Liver (tissue), 9 donors: ENCODE measurements around the gene HSD17B11. TPM values are rescaled to one million over a fixed set of nuclear protein-coding genes. Genes with fewer than 3 reads are reported as not detected.

Source experiments
- DNase-seq: peaks from one replicate; pipeline ENCODE4 v3.0.0-alpha.2; 2017; ENCODE audit warnings: low spot score
- H3K27ac ChIP-seq, 2 donors: one replicate each; pipeline ENCODE4 v1.7.0; 2013; ENCODE audit warnings: inconsistent platforms in 2 of 2, low read length in 2 of 2, control low read depth in 1 of 2, low read depth in 1 of 2, mild to moderate bottlenecking in 1 of 2
- H3K27me3 ChIP-seq, 4 donors: one replicate each; pipeline versions ENCODE4 v1.6.1 to v1.7.0; 2013; ENCODE audit warnings: low read length in 3 of 4, inconsistent platforms in 1 of 4, mild to moderate bottlenecking in 1 of 4, moderate library complexity in 1 of 4; ENCODE audit not compliant: control insufficient read depth in 4 of 4, insufficient read depth in 4 of 4
- H3K36me3 ChIP-seq, 4 donors: one replicate each; pipeline versions ENCODE4 v1.6.1 to v1.7.0; 2013; ENCODE audit warnings: low read length in 3 of 4, mild to moderate bottlenecking in 3 of 4, low read depth in 1 of 4, moderate library complexity in 1 of 4; ENCODE audit not compliant: control insufficient read depth in 4 of 4, insufficient read depth in 3 of 4
- H3K4me1 ChIP-seq, 4 donors: one replicate each; pipeline versions ENCODE4 v1.6.1 to v1.7.0; 2013; ENCODE audit warnings: low read length in 3 of 4, mild to moderate bottlenecking in 3 of 4, moderate library complexity in 1 of 4; ENCODE audit not compliant: control insufficient read depth in 4 of 4, insufficient read depth in 4 of 4
- H3K4me3 ChIP-seq, 3 donors: one replicate each; pipeline versions ENCODE4 v1.6.1 to v1.7.0; 2013; ENCODE audit warnings: low read length in 3 of 3, control low read depth in 1 of 3, low read depth in 1 of 3, mild to moderate bottlenecking in 1 of 3
- H3K9ac ChIP-seq, 2 donors: one replicate each; pipeline ENCODE4 v1.7.0; 2013; ENCODE audit warnings: low read length in 2 of 2, mild to moderate bottlenecking in 2 of 2, moderate library complexity in 2 of 2, control low read depth in 1 of 2, low read depth in 1 of 2
- H3K9me3 ChIP-seq, 4 donors: one replicate each; pipeline versions ENCODE4 v1.6.1 to v1.7.0; 2013; ENCODE audit warnings: low read length in 3 of 4; ENCODE audit not compliant: control insufficient read depth in 4 of 4
- CTCF ChIP-seq: fragments of 150-350 bp; IDR thresholded peaks from 2 replicates; pipeline ENCODE4 v1.5.1; 2017; ENCODE audit warnings: improper control_type of control experiment, low read depth, low read length; ENCODE audit not compliant: missing input control
- EGR1 ChIP-seq, 2 donors: IDR thresholded peaks; 2 replicates each; pipeline ENCODE4 v1.6.1; 2016 to 2018; ENCODE audit warnings: antibody characterized with exemption in 2 of 2, low read depth in 2 of 2
- FOXA1 ChIP-seq: IDR thresholded peaks from 2 replicates; pipeline ENCODE4 v1.6.1; 2016; ENCODE audit warnings: antibody characterized with exemption
- GABPA ChIP-seq, 2 donors: IDR thresholded peaks in 1 of 2; conservative IDR thresholded peaks in 1 of 2; 2 replicates each; pipeline ENCODE4 v1.6.1; 2016; ENCODE audit warnings: antibody characterized with exemption in 2 of 2, mild to moderate bottlenecking in 1 of 2, moderate library complexity in 1 of 2
- HNF4A ChIP-seq, 2 donors: conservative IDR thresholded peaks; 2 replicates each; pipeline ENCODE4 v1.6.1; 2016; ENCODE audit warnings: antibody characterized with exemption in 2 of 2, mild to moderate bottlenecking in 2 of 2
- HNF4G ChIP-seq: IDR thresholded peaks from 2 replicates; pipeline ENCODE4 v1.6.1; 2016; ENCODE audit warnings: antibody characterized with exemption
- JUND ChIP-seq, 2 donors: IDR thresholded peaks; 2 replicates each; pipeline ENCODE4 v1.6.1; 2016; ENCODE audit warnings: antibody characterized with exemption in 2 of 2
- RAD21 ChIP-seq, 2 donors: IDR thresholded peaks; 2 replicates each; pipeline ENCODE4 v1.6.1; 2016; ENCODE audit warnings: antibody characterized with exemption in 2 of 2, mild to moderate bottlenecking in 2 of 2
- RXRA ChIP-seq, 2 donors: IDR thresholded peaks; 2 replicates each; pipeline ENCODE4 v1.6.1; 2017 to 2018; ENCODE audit warnings: antibody characterized with exemption in 2 of 2, mild to moderate bottlenecking in 1 of 2
- SP1 ChIP-seq: IDR thresholded peaks from 2 replicates; pipeline ENCODE4 v1.6.1; 2018; ENCODE audit warnings: antibody characterized with exemption, mild to moderate bottlenecking
- WGBS: extraction: QIAGEN DNeasy Blood & Tissue Kit; methylation state at CpG from one replicate; pipeline ENCODE4 v1.1.7; 2013; 5-methylcytosine and 5-hydroxymethylcytosine counted together
- polyA plus RNA-seq, 2 donors: library from polyadenylated mRNA; stranded (reverse) in 1 of 2; unstranded in 1 of 2; fragments of 200-250 nt in 1 of 2; fragments of >200 nt in 1 of 2; fragmentation: Nextera tagmentation in 1 of 2; extraction: Ambion mirVana in 1 of 2; gene quantifications; one replicate each; pipeline versions ENCODE4 v1.2.1 to v1.2.3, GENCODE V29; 2013 to 2015
- total RNA-seq, 2 donors: library from RNA; depleted of rRNA; stranded (reverse); fragments of >200 nt; gene quantifications; one replicate each; pipeline ENCODE4 v1.2.3, GENCODE V29; 2014
- TF ChIP-seq, protein P1 (sequence below): IDR thresholded peaks from 2 replicates; pipeline ENCODE4 v1.6.1; 2016; ENCODE audit warnings: antibody characterized with exemption, mild to moderate bottlenecking
- donor health status: healthy.
- donor health status: healthy.
- donor health status: healthy.
- donor health status: healthy.
- donor health status: healthy.

HSD17B11 gene
- total and polyA plus RNA-seq, 4 donors = 94.8 to 133 (median 115) TPM

DNA sequence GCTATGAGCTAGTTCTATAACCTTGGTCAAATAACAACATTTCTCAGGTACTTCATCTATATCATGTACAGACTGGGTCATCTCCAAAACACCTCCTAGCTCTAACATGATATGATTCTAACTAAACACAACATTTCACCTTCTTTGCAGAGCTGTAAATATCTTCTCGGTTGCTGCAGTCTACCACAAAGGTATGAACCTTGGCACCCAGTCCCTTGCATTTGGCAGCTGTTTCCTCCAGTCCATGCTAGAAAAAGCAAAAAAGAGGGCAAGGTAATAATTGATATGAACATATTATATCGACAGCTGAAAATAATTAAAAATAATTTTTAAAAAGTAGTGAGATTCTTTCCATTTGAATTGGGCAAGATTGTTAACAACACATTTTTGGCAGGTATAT lies 8.9 kb downstream of the HSD17B11 start:
- TF ChIP-seq HNF4A (conservative IDR thresholded peaks at IDR 0.05) (peak; percentile 12 to 20), JUND (IDR thresholded peaks at IDR 0.05) (no peak)
- no peak overlapping the region for H3K4me3 ChIP-seq
- H3K9me3 ChIP-seq = no peaks in the 10 kb centered on the region
- peaks cover 2 to 20% (median 6%) of the 10 kb centered on the region in 4 donors for H3K4me1 ChIP-seq
- H3K36me3 ChIP-seq = peaks cover 0 to 6% (median 4%) of the 10 kb centered on the region in 4 donors
- H3K9ac ChIP-seq = no peak overlapping the region
- no peak for DNase-seq
- H3K27ac ChIP-seq = no peak overlapping the region
- no peaks in the 10 kb centered on the region for H3K27me3 ChIP-seq
- WGBS = 39% methylated on average over 2 of the region's 2 CpGs

GRCh38 chr4:87377816-87378215 lies 13.2 kb downstream of the HSD17B11 start:
- Histone ChIP-seq H3K4me1 (peaks cover 5 to 24% (median 8%) of the 10 kb centered on the region in 4 donors), H3K9ac (no peak overlapping the region), H3K36me3 (peaks cover 2 to 17% (median 6%) of the 10 kb centered on the region in 4 donors), H3K4me3 (no peak overlapping the region), H3K27ac (no peak overlapping the region), H3K27me3 (no peaks in the 10 kb centered on the region), H3K9me3 (no peaks in the 10 kb centered on the region)
- 82% methylated on average over 2 of the region's 2 CpGs for WGBS
- TF ChIP-seq SP1 (no peak), FOXA1 (no peak)
- no peak for DNase-seq

DNA sequence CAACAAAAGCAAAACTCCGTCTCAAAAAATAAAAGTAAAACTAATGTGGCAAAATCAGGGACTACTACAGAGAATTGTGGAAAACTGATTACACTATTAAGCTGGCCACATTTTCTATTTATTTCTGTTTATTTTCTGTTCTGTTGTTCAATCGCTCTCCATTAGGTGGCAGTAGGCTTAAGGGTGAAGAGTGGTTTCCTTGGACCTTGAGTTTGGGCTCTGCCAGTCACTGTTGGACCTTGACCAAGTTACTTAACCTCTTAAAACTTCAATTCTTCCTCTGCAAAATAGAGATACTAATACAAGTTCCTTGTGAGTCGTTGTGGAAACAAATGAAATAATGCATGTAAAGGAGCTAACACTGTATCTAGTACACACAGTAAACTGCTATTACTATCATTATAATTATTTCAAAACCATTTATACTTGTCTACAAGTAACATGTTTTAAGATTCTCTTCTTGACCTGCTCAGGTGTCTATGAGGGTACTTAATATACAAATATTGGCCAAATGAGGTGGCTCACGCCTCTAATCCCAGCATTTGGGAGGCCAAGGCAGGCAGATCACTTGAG lies 15.2 kb downstream of the HSD17B11 start:
- Histone ChIP-seq H3K36me3 (peaks cover 4 to 25% (median 17%) of the 10 kb centered on the region in 4 donors), H3K4me1 (peaks cover 4 to 16% (median 7%) of the 10 kb centered on the region in 4 donors), H3K4me3 (no peak overlapping the region), H3K9me3 (no peaks in the 10 kb centered on the region), H3K27me3 (no peaks in the 10 kb centered on the region), H3K27ac (peak overlapping the region; percentile 70 to 80), H3K9ac (no peak overlapping the region)
- TF ChIP-seq SP1 (no peak), HNF4G (peak; percentile 83), FOXA1 (no peak), RXRA (IDR thresholded peaks at IDR 0.05) (peak in 1 of 2 donors; percentile 39), EGR1 (IDR thresholded peaks at IDR 0.05; ENCODE audit: low read depth in 2 of 2) (no peak), GABPA (IDR thresholded peaks at IDR 0.05 in 1 of 2, conservative IDR thresholded peaks at IDR 0.05 in 1 of 2) (no peak), RAD21 (IDR thresholded peaks at IDR 0.05) (peak; percentile 92 to 95), HNF4A (conservative IDR thresholded peaks at IDR 0.05) (peak; percentile 90 to 91), CTCF (peak; percentile 75)
- TF ChIP-seq, protein P1, sequence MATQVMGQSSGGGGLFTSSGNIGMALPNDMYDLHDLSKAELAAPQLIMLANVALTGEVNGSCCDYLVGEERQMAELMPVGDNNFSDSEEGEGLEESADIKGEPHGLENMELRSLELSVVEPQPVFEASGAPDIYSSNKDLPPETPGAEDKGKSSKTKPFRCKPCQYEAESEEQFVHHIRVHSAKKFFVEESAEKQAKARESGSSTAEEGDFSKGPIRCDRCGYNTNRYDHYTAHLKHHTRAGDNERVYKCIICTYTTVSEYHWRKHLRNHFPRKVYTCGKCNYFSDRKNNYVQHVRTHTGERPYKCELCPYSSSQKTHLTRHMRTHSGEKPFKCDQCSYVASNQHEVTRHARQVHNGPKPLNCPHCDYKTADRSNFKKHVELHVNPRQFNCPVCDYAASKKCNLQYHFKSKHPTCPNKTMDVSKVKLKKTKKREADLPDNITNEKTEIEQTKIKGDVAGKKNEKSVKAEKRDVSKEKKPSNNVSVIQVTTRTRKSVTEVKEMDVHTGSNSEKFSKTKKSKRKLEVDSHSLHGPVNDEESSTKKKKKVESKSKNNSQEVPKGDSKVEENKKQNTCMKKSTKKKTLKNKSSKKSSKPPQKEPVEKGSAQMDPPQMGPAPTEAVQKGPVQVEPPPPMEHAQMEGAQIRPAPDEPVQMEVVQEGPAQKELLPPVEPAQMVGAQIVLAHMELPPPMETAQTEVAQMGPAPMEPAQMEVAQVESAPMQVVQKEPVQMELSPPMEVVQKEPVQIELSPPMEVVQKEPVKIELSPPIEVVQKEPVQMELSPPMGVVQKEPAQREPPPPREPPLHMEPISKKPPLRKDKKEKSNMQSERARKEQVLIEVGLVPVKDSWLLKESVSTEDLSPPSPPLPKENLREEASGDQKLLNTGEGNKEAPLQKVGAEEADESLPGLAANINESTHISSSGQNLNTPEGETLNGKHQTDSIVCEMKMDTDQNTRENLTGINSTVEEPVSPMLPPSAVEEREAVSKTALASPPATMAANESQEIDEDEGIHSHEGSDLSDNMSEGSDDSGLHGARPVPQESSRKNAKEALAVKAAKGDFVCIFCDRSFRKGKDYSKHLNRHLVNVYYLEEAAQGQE = no peak
- DNase-seq = no peak
- WGBS = 35% methylated on average over 4 of the region's 4 CpGs
